GM21526 (cell line): ENCODE measurements around the gene ACD.
A peak's percentile ranks its signal among the peaks of the same experiment; 100 is the strongest.

Experiments used
- ATAC-seq: cut with Tn5 transposase; IDR thresholded peaks from one replicate; pipeline ENCODE4 v1.9.1; 2021; ENCODE audit warnings: moderate library complexity; ENCODE audit not compliant: unreplicated experiment, low FRiP score

The ACD gene

GRCh38 chr16:67662653-67663010 lies 2.6 kb upstream of the ACD start:
- no peak for ATAC-seq

GRCh38 chr16:67661886-67662652 lies 2.0 kb upstream of the ACD start:
- ATAC-seq, result no peak

GRCh38 chr16:67661101-67661761 lies 1.2 kb upstream of the ACD start:
- ATAC-seq, result no peak

- peak; percentile 55 for ATAC-seq
Measured at GRCh38 chr16:67660564-67661028, 536 bp upstream of the ACD start, which contains the start of gene PARD6A. Gene PARD6A, plus strand, starts transcription at chr16:67660960. Its CDS starts 79 bp downstream, at chr16:67661039.

GRCh38 chr16:67658849-67659674 lies 998 bp downstream of the ACD start:
- ATAC-seq, result no peak

- no peak for ATAC-seq
Measured at GRCh38 chr16:67657751-67658518, 2.1 kb downstream of the ACD start.

GRCh38 chr16:67657017-67657608 lies 2.9 kb downstream of the ACD start:
- no peak for ATAC-seq

GRCh38 chr16:67656344-67657016 lies 3.6 kb downstream of the ACD start:
- no peak for ATAC-seq

GRCh38 chr16:67655363-67655762 lies 4.7 kb downstream of the ACD start:
- no peak for ATAC-seq

GRCh38 chr16:67654403-67654911 lies 5.6 kb downstream of the ACD start:
- no peak for ATAC-seq

GRCh38 chr16:67653789-67654402 lies 6.2 kb downstream of the ACD start:
- no peak for ATAC-seq

GRCh38 chr16:67653128-67653788 lies 6.8 kb downstream of the ACD start:
- no peak for ATAC-seq

- no peak for ATAC-seq
Measured at GRCh38 chr16:67652578-67653127, 7.4 kb downstream of the ACD start.

GRCh38 chr16:67651847-67652246 lies 8.2 kb downstream of the ACD start:
- ATAC-seq, result no peak

- no peak for ATAC-seq
Measured at GRCh38 chr16:67651039-67651438, 9.0 kb downstream of the ACD start.

GRCh38 chr16:67650023-67650422 lies 10.0 kb downstream of the ACD start:
- no peak for ATAC-seq

GRCh38 chr16:67649494-67649931 lies 10.5 kb downstream of the ACD start:
- ATAC-seq, result no peak
